H9 (cell line): ENCODE results near the gene LIF. TPM values are rescaled to one million over a fixed set of nuclear protein-coding genes. Genes with fewer than 3 reads are reported as not detected.

ENCODE experiments used
- DNase-seq: peaks from one replicate; pipeline ENCODE4 v3.0.0-alpha.2; 2017
- H2AFZ ChIP-seq: one replicate; pipeline ENCODE4 v1.6.1; 2013; ENCODE audit warnings: mild to moderate bottlenecking, low read length, control low read depth, moderate library complexity
- H2AK5ac ChIP-seq: 2 replicates; pipeline ENCODE4 v1.6.1; 2013; ENCODE audit warnings: low read length, control low read depth, mixed read lengths; ENCODE audit not compliant: insufficient read length
- H2BK120ac ChIP-seq: one replicate; pipeline ENCODE4 v1.6.1; 2013; ENCODE audit warnings: low read depth, mild to moderate bottlenecking, low read length, control low read depth, inconsistent platforms; ENCODE audit not compliant: poor library complexity, severe bottlenecking
- H2BK12ac ChIP-seq: 2 replicates; pipeline ENCODE4 v1.6.1; 2013; ENCODE audit warnings: low read length, control low read depth, mixed read lengths, low read depth; ENCODE audit not compliant: insufficient read length
- H2BK15ac ChIP-seq: 2 replicates; pipeline ENCODE4 v1.6.1; 2013; ENCODE audit warnings: low read depth, low read length, control low read depth
- H2BK20ac ChIP-seq: one replicate; pipeline ENCODE4 v1.6.1; 2013; ENCODE audit warnings: low read depth, mild to moderate bottlenecking, low read length, control low read depth, inconsistent platforms; ENCODE audit not compliant: poor library complexity, severe bottlenecking
- H2BK5ac ChIP-seq: 2 replicates; pipeline ENCODE4 v1.6.1; 2013; ENCODE audit warnings: low read length, control low read depth, mixed read lengths; ENCODE audit not compliant: insufficient read length
- H3K14ac ChIP-seq: 2 replicates; pipeline ENCODE4 v1.6.1; 2013; ENCODE audit warnings: low read length, control low read depth; ENCODE audit not compliant: insufficient read depth
- H3K18ac ChIP-seq: 2 replicates; pipeline ENCODE4 v1.6.1; 2013; ENCODE audit warnings: low read depth, mild to moderate bottlenecking, mixed read lengths, low read length, control low read depth; ENCODE audit not compliant: insufficient read length
- H3K23ac ChIP-seq: 2 replicates; pipeline ENCODE4 v1.6.1; 2013; ENCODE audit warnings: low read length, control low read depth, mixed read lengths, low read depth; ENCODE audit not compliant: insufficient read length
- H3K23me2 ChIP-seq: 2 replicates; pipeline ENCODE4 v1.6.1; 2013; ENCODE audit warnings: low read depth, mild to moderate bottlenecking, mixed read lengths, low read length, control low read depth; ENCODE audit not compliant: insufficient read length, poor library complexity, severe bottlenecking
- H3K27ac ChIP-seq: 2 replicates; pipeline ENCODE4 v1.5.1; 2013; ENCODE audit warnings: low read length, control low read depth, mixed read lengths, low read depth; ENCODE audit not compliant: insufficient read length
- H3K27me3 ChIP-seq: 2 replicates; pipeline ENCODE4 v1.6.1; 2013; ENCODE audit warnings: low read length, control low read depth, inconsistent platforms; ENCODE audit not compliant: insufficient read depth
- H3K4ac ChIP-seq: 2 replicates; pipeline ENCODE4 v1.6.1; 2013; ENCODE audit warnings: low read depth, mild to moderate bottlenecking, control low read depth, inconsistent platforms, low read length, moderate library complexity
- H3K4me1 ChIP-seq: 2 replicates; pipeline ENCODE4 v1.6.1; 2013; ENCODE audit warnings: low read length, control low read depth, inconsistent platforms; ENCODE audit not compliant: insufficient read depth
- H3K4me2 ChIP-seq: 2 replicates; pipeline ENCODE4 v1.6.1; 2013; ENCODE audit warnings: low read length, control low read depth, mixed read lengths; ENCODE audit not compliant: insufficient read length, insufficient read depth
- H3K56ac ChIP-seq: 2 replicates; pipeline ENCODE4 v1.6.1; 2013; ENCODE audit warnings: low read depth, mild to moderate bottlenecking, mixed read lengths, low read length, control low read depth; ENCODE audit not compliant: insufficient read length
- H3K79me1 ChIP-seq: 2 replicates; pipeline ENCODE4 v1.6.1; 2013; ENCODE audit warnings: low read depth, mild to moderate bottlenecking, moderate library complexity, low read length, control low read depth, inconsistent platforms; ENCODE audit not compliant: insufficient read depth, poor library complexity, severe bottlenecking
- H3K79me2 ChIP-seq: 2 replicates; pipeline ENCODE4 v1.6.1; 2013; ENCODE audit warnings: low read length, control low read depth, inconsistent platforms; ENCODE audit not compliant: insufficient read depth
- H3K9ac ChIP-seq: 2 replicates; pipeline ENCODE4 v1.6.1; 2013; ENCODE audit warnings: low read length, control low read depth, mixed read lengths; ENCODE audit not compliant: insufficient read length; ENCODE audit errors: extremely low read depth
- H3K9me3 ChIP-seq: one replicate; pipeline ENCODE4 v1.6.1; 2013; ENCODE audit warnings: low read depth, low read length, inconsistent platforms; ENCODE audit not compliant: control insufficient read depth
- H3T11ph ChIP-seq: one replicate; pipeline ENCODE4 v1.6.1; 2013; ENCODE audit warnings: mild to moderate bottlenecking, low read length, control low read depth, inconsistent platforms
- H4K20me1 ChIP-seq: one replicate; pipeline ENCODE4 v1.6.1; 2013; ENCODE audit not compliant: control insufficient read depth, insufficient read length, insufficient read depth
- H4K5ac ChIP-seq: 2 replicates; pipeline ENCODE4 v1.6.1; 2013; ENCODE audit warnings: low read depth, mild to moderate bottlenecking, mixed read lengths, low read length, control low read depth; ENCODE audit not compliant: insufficient read length
- H4K8ac ChIP-seq: replicated peaks from 2 replicates; pipeline ENCODE4 v1.6.1; 2013; ENCODE audit warnings: low read length, control low read depth, mixed read lengths, low read depth; ENCODE audit not compliant: insufficient read length
- H4K91ac ChIP-seq: 2 replicates; pipeline ENCODE4 v1.6.1; 2013; ENCODE audit warnings: low read depth, mild to moderate bottlenecking, moderate library complexity, mixed read lengths, low read length, control low read depth; ENCODE audit not compliant: insufficient read length
- H3K27ac Mint-ChIP-seq, 3 experiments: 2 replicates in 2 of 3; 3 replicates in 1 of 3; pipeline ENCODE4 v1.8.0; 2020 to 2021; ENCODE audit warnings: mixed read lengths in 3 of 3, mild to moderate bottlenecking in 1 of 3, moderate library complexity in 1 of 3
- H3K27me3 Mint-ChIP-seq: 2 replicates; pipeline ENCODE4 v1.8.0; 2021; ENCODE audit warnings: low read depth, mild to moderate bottlenecking, moderate library complexity, mixed read lengths
- H3K36me3 Mint-ChIP-seq, 3 experiments: 2 replicates in 2 of 3; 3 replicates in 1 of 3; pipeline ENCODE4 v1.8.0; 2020 to 2021; ENCODE audit warnings: low read depth in 3 of 3, mixed read lengths in 3 of 3; ENCODE audit not compliant: insufficient read depth in 1 of 3
- H3K4me1 Mint-ChIP-seq, 2 experiments: 2 replicates each; pipeline ENCODE4 v1.8.0; 2020; ENCODE audit warnings: mixed read lengths in 2 of 2
- H3K4me3 Mint-ChIP-seq, 2 experiments: 2 replicates in 1 of 2; 3 replicates in 1 of 2; pipeline ENCODE4 v1.8.0; 2020 to 2021; ENCODE audit warnings: mild to moderate bottlenecking in 2 of 2, mixed read lengths in 2 of 2, moderate library complexity in 1 of 2
- H3K9me3 Mint-ChIP-seq, 2 experiments: 2 replicates in 1 of 2; 3 replicates in 1 of 2; pipeline ENCODE4 v1.8.0; 2020; ENCODE audit warnings: mild to moderate bottlenecking in 2 of 2, mixed read lengths in 2 of 2, moderate library complexity in 1 of 2
- WGBS: extraction: QIAGEN DNeasy Blood & Tissue Kit; methylation state at CpG from one replicate; pipeline ENCODE4 v1.1.7; 2013; ENCODE audit warnings: missing lambda C conversion rate, low lambda C conversion rate, mixed read lengths; ENCODE audit not compliant: insufficient read length; ENCODE audit errors: extremely low coverage; 5-methylcytosine and 5-hydroxymethylcytosine counted together
- total RNA-seq: library from RNA; stranded (reverse); gene quantifications from 2 replicates; pipeline ENCODE4 v1.2.1, GENCODE V29; 2021
- TF ChIP-seq, protein P1 (sequence below): fragments of 200-600 bp; sonication (generic); conservative IDR thresholded peaks from 3 replicates; pipeline ENCODE4 v1.8.0; 2021; ENCODE audit warnings: antibody characterized with exemption, mild to moderate bottlenecking

LIF gene
- total RNA-seq, 1 experiment from 2014 or later = 6.1 TPM

DNA sequence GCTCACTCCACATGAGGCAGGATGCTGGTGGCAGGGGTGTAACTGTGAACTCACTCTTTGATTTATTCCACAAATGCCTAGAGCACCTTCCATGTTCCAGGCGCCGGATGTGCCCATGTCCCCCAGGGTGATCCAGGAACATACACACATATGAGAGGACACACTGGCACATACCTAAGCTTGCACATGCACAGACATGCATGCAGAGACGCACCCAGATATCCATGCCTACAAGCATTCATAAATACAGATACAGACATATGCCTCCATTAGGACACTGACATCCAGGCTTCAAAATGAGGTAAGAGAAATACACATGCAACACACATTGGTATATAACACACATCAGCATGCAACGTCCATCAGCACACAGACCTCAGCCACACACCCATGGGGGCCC is 15.6 kb upstream of the LIF start:
- no CpG with 5 or more reads among the region's 4 CpGs for WGBS
- H3K18ac ChIP-seq = no peak overlapping the region
- H2BK5ac ChIP-seq = no peak overlapping the region
- H2AK5ac ChIP-seq = no peak overlapping the region
- no peak overlapping the region for H4K91ac ChIP-seq
- no peak overlapping the region for H3K56ac ChIP-seq
- TF ChIP-seq, protein P1, sequence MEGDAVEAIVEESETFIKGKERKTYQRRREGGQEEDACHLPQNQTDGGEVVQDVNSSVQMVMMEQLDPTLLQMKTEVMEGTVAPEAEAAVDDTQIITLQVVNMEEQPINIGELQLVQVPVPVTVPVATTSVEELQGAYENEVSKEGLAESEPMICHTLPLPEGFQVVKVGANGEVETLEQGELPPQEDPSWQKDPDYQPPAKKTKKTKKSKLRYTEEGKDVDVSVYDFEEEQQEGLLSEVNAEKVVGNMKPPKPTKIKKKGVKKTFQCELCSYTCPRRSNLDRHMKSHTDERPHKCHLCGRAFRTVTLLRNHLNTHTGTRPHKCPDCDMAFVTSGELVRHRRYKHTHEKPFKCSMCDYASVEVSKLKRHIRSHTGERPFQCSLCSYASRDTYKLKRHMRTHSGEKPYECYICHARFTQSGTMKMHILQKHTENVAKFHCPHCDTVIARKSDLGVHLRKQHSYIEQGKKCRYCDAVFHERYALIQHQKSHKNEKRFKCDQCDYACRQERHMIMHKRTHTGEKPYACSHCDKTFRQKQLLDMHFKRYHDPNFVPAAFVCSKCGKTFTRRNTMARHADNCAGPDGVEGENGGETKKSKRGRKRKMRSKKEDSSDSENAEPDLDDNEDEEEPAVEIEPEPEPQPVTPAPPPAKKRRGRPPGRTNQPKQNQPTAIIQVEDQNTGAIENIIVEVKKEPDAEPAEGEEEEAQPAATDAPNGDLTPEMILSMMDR = no peak
- Mint-ChIP-seq H3K27ac (no peak overlapping the region), H3K27me3 (peaks cover 16% of the 10 kb centered on the region), H3K4me1 (peaks cover 11 to 25% of the 10 kb centered on the region in 2 experiments), H3K36me3 (no peaks in the 10 kb centered on the region), H3K4me3 (no peak overlapping the region), H3K9me3 (no peaks in the 10 kb centered on the region; a peak in 1 of 5 replicates)
- H3K14ac ChIP-seq = no peak overlapping the region
- no peaks in the 10 kb centered on the region for H3K9me3 ChIP-seq
- no peak overlapping the region for H2BK120ac ChIP-seq
- H2AFZ ChIP-seq = no peak overlapping the region
- no peak overlapping the region for H3K27ac ChIP-seq
- no peak overlapping the region for H4K5ac ChIP-seq
- H3K4me1 ChIP-seq = no peaks in the 10 kb centered on the region
- H2BK15ac ChIP-seq = no peak overlapping the region
- no peak overlapping the region for H4K8ac ChIP-seq
- no peaks in the 10 kb centered on the region; the same call in 1 of the 2 replicates for H3K27me3 ChIP-seq
- no peaks in the 10 kb centered on the region for H3K79me1 ChIP-seq
- H3K4ac ChIP-seq = no peak overlapping the region
- H3K23me2 ChIP-seq = no peaks in the 10 kb centered on the region
- no peak overlapping the region for H3K23ac ChIP-seq
- no peaks in the 10 kb centered on the region for H4K20me1 ChIP-seq
- no peak for DNase-seq
- no peak overlapping the region for H3K9ac ChIP-seq
- no peak overlapping the region for H3T11ph ChIP-seq
- H3K79me2 ChIP-seq = no peaks in the 10 kb centered on the region
- H3K4me2 ChIP-seq = no peak overlapping the region
- H2BK20ac ChIP-seq = no peak overlapping the region
- H2BK12ac ChIP-seq = no peak overlapping the region
